Loucy (cell line): ENCODE results near the gene PPP1R13B.

Experiments
- CTCF ChIP-seq: fragments of 200-600 bp; sonication (generic); conservative IDR thresholded peaks from 2 replicates; pipeline ENCODE4 v1.5.1; 2014; ENCODE audit warnings: mild to moderate bottlenecking, antibody characterized with exemption, low read length
- EZH2phosphoT487 ChIP-seq: fragments of 200-600 bp; IDR thresholded peaks from 2 replicates; pipeline ENCODE4 v1.6.1; 2018; ENCODE audit warnings: antibody characterized with exemption, mild to moderate bottlenecking, moderate library complexity, borderline replicate concordance

- TF ChIP-seq CTCF (no peak), EZH2phosphoT487 (no peak)
Observed at GRCh38 chr14:103889313-103890051, 42.1 kb upstream of the PPP1R13B start.
